WI38 (cell line): ENCODE results near the gene TMEM143.

ENCODE experiments used
- H3K4me3 ChIP-seq: 2 replicates; pipeline ENCODE4 v1.5.1; 2011; ENCODE audit warnings: low read depth, mild to moderate bottlenecking, control low read depth, low read length
- CTCF ChIP-seq: IDR thresholded peaks from 2 replicates; pipeline ENCODE4 v1.5.1; 2012; ENCODE audit warnings: low read depth, mild to moderate bottlenecking, control low read depth, low read length

Gene TMEM143

GRCh38 chr19:48398375-48399235 lies 34.9 kb upstream of the TMEM143 start:
- no peak overlapping the region for H3K4me3 ChIP-seq
- TF ChIP-seq CTCF = no peak

GRCh38 chr19:48398102-48398374 lies 34.3 kb upstream of the TMEM143 start:
- H3K4me3 ChIP-seq = no peak overlapping the region
- TF ChIP-seq CTCF = no peak

DNA sequence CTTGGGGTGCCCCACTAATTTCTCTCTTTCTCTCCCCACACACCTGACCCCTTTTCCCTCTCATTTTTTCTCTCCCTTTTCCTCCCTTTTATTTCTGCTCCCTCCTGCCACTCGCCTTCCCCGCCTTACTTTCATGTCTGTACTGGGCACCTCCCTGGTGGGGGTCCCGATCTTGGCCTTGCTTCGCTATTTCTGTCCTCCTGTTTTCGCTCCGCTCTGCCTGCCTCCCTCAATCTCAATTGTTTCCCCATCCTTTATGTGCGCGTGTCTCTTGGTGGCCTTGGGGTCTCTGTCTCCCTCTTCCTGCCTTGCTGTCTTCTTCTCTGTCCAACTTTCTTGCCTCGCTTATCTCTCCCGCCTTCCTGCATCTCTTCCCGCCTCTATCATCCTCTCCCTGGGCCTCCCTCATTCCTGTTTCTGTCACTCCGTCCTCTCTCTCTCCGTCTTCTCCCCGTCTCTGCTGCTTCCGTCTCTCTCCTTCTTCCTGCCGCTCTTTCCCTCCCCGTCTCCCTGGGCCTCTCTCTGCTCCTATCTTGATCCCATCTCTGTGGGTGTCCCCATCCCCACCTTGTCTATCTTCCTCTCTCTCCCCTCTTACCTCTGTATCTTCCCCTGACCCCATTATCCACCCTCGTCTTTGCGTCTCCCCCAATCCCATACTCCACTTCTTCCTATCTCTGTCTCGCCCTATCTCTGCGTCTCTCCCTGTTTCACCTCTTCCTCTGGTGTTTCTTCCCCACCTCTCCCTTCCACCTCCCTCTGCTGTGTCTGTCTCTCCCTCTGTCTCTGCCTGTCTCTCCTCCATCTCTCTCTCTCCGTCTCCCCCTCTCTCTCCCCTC lies 33.7 kb upstream of the TMEM143 start:
- H3K4me3 ChIP-seq = no peak overlapping the region
- no peak for TF ChIP-seq CTCF

DNA sequence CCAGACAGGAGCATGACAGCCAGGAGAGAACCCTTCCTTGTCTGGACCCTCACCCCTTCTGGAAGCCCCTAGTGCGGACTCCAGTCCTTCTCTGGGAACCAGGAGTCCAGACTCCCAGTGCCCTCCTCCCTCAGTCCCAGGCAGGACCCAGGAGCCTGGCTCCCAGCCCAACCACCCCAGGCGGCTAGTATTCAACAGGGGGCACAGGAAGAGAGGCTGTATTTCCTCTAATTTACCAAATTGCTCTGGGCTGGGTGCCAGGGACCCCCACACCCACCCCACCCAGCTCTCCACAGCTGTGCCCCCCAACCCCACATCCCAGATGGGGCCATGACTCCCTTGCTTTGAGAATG lies 33.1 kb upstream of the TMEM143 start:
- H3K4me3 ChIP-seq = no peak overlapping the region
- no peak for TF ChIP-seq CTCF

- TF ChIP-seq CTCF = no peak
- H3K4me3 ChIP-seq = no peak overlapping the region
These were observed 32.5 kb upstream of the TMEM143 start for GRCh38 chr19:48396016-48396823.

- H3K4me3 ChIP-seq = no peak overlapping the region
- no peak for TF ChIP-seq CTCF
These were observed 31.8 kb upstream of the TMEM143 start for GRCh38 chr19:48395499-48395898.

GRCh38 chr19:48395170-48395455 lies 31.4 kb upstream of the TMEM143 start:
- TF ChIP-seq CTCF = no peak
- H3K4me3 ChIP-seq = no peak overlapping the region
